Mesothelial cell of epicardium (in vitro differentiated cells): ENCODE results near the gene HEPHL1. TPM values are rescaled to one million over a fixed set of nuclear protein-coding genes. Genes with fewer than 3 reads are reported as not detected.
"Not testable (repeated sequence)": the region's sequence is repeated elsewhere in the genome, so short reads cannot be mapped to it uniquely, and the experiment has no call there.

Source experiments
- DNase-seq, 2 experiments: peaks; one replicate each; pipeline ENCODE4 v3.0.0; 2021; ENCODE audit warnings: low spot score in 2 of 2; ENCODE audit not compliant: unreplicated experiment in 2 of 2
- H3K27ac Mint-ChIP-seq: 2 replicates; pipeline ENCODE4 v1.8.0; 2021; ENCODE audit warnings: mixed read lengths
- H3K27me3 Mint-ChIP-seq: 2 replicates; pipeline ENCODE4 v1.8.0; 2021; ENCODE audit warnings: low read depth, mixed read lengths
- H3K36me3 Mint-ChIP-seq: 2 replicates; pipeline ENCODE4 v1.8.0; 2021; ENCODE audit warnings: mixed read lengths
- H3K4me1 Mint-ChIP-seq: 2 replicates; pipeline ENCODE4 v1.8.0; 2021; ENCODE audit warnings: mixed read lengths
- H3K4me3 Mint-ChIP-seq: 2 replicates; pipeline ENCODE4 v1.8.0; 2021; ENCODE audit warnings: mild to moderate bottlenecking, moderate library complexity, mixed read lengths
- H3K9me3 Mint-ChIP-seq: 2 replicates; pipeline ENCODE4 v1.8.0; 2021; ENCODE audit warnings: mixed read lengths
- total RNA-seq: library from RNA; stranded (reverse); gene quantifications from 3 replicates; pipeline ENCODE4 v1.2.1, GENCODE V29; 2021
- TF ChIP-seq, protein P1 (sequence below): fragments of 200-600 bp; sonication (generic); IDR thresholded peaks from one replicate; pipeline ENCODE4 v1.5.0; 2021; ENCODE audit warnings: antibody characterized with exemption; ENCODE audit not compliant: unreplicated experiment

The HEPHL1 gene
- total RNA-seq, 1 donor from 2014 or later, result not detected

DNA sequence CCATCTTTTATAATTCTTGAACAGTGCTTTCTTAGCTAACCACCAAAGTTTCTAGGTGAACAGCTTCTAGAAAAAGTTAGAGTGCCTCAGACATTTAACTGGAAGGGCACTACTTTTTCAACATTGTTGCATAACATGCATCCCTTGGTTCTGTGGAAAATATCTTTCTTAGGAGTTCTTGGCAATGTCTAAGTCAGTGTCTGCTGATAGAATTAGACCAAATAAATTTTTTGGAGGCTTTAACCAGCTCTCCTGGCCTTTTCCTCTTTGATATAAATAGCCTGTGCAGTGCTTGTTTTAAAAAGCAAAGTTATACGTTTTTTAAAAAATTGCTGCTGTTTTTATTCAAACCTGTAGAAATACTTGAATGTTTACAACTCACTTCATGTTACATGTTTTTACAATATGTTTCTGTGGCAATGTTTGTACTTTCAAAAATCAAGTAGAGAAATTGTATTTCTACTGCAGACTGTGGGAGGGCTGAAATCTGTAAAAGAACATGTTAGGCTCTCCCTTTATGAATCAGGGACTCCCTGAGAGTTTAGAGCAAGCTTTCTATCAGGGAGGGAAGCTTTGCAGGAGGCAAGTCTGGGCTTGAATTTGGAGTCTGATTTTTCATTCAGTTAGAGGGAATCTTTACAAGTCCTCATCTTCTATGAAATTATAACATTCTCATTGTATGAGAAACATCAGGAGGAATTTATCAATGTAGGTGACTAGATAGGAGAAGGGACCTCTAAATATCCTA, 91.2 kb downstream of the HEPHL1 start:
- peaks cover 7% of the 10 kb centered on the region for H3K9me3 Mint-ChIP-seq
- no peaks in the 10 kb centered on the region for H3K27me3 Mint-ChIP-seq
- peak overlapping the region; percentile 47 for H3K27ac Mint-ChIP-seq
- peaks cover 2% of the 10 kb centered on the region for H3K36me3 Mint-ChIP-seq
- DNase-seq, result no peak
- TF ChIP-seq, protein P1, sequence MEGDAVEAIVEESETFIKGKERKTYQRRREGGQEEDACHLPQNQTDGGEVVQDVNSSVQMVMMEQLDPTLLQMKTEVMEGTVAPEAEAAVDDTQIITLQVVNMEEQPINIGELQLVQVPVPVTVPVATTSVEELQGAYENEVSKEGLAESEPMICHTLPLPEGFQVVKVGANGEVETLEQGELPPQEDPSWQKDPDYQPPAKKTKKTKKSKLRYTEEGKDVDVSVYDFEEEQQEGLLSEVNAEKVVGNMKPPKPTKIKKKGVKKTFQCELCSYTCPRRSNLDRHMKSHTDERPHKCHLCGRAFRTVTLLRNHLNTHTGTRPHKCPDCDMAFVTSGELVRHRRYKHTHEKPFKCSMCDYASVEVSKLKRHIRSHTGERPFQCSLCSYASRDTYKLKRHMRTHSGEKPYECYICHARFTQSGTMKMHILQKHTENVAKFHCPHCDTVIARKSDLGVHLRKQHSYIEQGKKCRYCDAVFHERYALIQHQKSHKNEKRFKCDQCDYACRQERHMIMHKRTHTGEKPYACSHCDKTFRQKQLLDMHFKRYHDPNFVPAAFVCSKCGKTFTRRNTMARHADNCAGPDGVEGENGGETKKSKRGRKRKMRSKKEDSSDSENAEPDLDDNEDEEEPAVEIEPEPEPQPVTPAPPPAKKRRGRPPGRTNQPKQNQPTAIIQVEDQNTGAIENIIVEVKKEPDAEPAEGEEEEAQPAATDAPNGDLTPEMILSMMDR, result no peak
- no peak overlapping the region for H3K4me3 Mint-ChIP-seq
- H3K4me1 Mint-ChIP-seq, result peaks cover 9% of the 10 kb centered on the region

DNA sequence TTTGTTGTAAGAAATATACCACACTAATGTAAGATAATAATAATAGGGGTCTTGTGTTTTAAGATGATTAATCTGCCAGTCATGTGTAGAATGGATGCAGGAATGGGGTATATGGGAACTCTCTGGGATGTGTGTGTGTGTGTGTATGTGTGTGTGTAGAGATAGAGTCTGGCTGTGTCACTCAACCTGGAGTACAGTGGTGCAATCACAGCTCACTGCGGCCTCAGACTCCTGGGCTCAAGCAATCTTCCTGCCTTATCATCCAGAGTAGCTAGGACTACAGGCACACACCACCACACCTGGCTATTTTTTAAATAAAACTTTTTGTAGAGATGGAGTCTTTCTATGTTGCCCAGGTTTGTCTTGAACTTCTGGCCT, 96.0 kb downstream of the HEPHL1 start:
- H3K4me3 Mint-ChIP-seq, result no peak overlapping the region
- TF ChIP-seq, protein P1, result no peak
- no peak for DNase-seq
- H3K9me3 Mint-ChIP-seq, result peaks cover 6% of the 10 kb centered on the region
- no peak overlapping the region for H3K27ac Mint-ChIP-seq
- no peaks in the 10 kb centered on the region for H3K36me3 Mint-ChIP-seq
- peaks cover 9% of the 10 kb centered on the region for H3K4me1 Mint-ChIP-seq
- H3K27me3 Mint-ChIP-seq, result no peaks in the 10 kb centered on the region

DNA sequence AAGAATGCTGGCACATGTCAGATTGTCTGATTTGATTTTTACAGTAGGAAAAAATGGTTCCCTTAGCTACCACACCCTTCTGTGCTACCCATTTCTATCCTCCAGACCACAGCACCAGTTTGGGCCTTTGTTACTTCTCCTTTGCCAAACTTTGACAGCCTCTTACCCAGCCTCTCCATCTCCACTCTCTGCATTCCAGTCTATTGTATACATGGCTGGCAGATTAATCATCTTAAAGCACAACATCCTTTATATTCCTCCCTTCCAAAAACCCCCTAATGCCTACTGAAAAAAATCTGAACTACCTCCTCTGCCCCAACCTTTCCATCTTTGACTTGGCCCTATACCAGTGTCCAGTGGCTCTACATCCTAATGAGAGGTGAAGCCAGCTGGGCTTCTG, 96.7 kb downstream of the HEPHL1 start:
- peaks cover 6% of the 10 kb centered on the region for H3K9me3 Mint-ChIP-seq
- H3K4me1 Mint-ChIP-seq, result peaks cover 2% of the 10 kb centered on the region
- H3K27ac Mint-ChIP-seq, result no peak overlapping the region
- TF ChIP-seq, protein P1, result no peak
- H3K4me3 Mint-ChIP-seq, result no peak overlapping the region
- H3K27me3 Mint-ChIP-seq, result no peaks in the 10 kb centered on the region
- no peak for DNase-seq
- H3K36me3 Mint-ChIP-seq, result no peaks in the 10 kb centered on the region

DNA sequence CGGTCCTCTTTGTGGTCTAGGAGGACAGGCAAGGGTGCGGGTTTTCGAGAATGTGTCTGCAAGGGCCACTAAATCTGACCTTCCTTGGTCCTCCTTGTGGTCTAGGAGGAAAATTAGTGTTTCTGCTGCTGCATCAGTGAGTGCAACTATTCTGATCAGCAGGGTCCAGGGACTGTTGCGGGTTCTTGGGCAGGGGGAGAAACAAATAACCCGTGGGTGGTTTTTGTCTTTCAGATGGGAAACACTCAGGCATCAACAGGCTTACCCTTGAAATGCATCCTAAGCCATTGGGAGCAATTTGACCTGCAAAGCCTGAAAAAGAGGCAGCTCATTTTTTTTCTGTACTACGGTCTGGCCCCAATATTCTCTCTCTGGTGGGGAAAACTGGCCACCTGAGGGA, 98.5 kb downstream of the HEPHL1 start:
- H3K4me1 Mint-ChIP-seq, H3K9me3 Mint-ChIP-seq: not testable (repeated sequence)

DNA sequence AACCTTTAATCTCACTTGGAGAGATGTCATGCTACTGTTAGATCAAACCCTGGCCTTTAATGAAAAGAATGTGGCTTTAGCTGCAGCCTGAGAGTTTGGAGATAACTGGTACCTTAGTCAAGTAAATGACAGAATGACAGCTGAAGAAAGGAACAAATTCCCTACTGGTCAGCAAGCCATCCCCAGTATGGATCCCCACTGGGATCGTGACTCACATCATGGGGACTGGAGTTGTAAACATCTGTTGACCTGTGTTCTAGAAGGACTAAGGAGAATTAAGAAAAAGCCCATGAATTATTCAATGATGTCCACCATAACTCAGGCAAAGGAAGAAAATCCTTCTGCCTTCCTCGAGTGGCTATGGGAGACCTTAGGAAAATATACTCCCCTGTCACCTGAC, 99.4 kb downstream of the HEPHL1 start:
- H3K4me1 Mint-ChIP-seq, H3K36me3 Mint-ChIP-seq, H3K4me3 Mint-ChIP-seq, H3K9me3 Mint-ChIP-seq, H3K27me3 Mint-ChIP-seq, DNase-seq, H3K27ac Mint-ChIP-seq: not testable (repeated sequence)

More for the DNA sequence above, 98.5 kb downstream of the HEPHL1 start:
- H3K36me3 Mint-ChIP-seq, H3K27me3 Mint-ChIP-seq, DNase-seq, H3K27ac Mint-ChIP-seq, H3K4me3 Mint-ChIP-seq: not testable (repeated sequence)

DNA sequence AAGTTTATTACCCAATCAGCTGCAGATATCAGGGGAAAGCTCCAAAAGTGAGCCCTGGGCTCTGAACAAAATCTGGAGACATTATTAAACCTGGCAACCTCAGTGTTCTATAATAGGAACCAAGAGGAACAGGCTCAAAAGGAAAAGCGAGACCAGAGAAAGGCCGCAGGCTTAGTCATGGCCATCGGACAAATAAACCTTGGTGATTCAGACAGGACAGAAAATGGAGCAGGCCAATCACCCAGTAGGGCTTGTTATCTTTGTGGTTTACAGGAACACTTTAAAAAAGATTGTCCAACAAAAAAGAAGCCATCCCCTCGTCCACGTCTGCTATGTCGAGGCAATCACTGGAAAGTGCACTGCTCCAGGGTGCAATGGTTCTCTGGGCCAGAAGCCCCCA, 99.8 kb downstream of the HEPHL1 start:
- Mint-ChIP-seq H3K36me3 (no peaks in the 10 kb centered on the region), H3K9me3 (peaks cover 6% of the 10 kb centered on the region), H3K27me3 (no peaks in the 10 kb centered on the region), H3K27ac (no peak overlapping the region), H3K4me1 (peaks cover 2% of the 10 kb centered on the region), H3K4me3 (no peak overlapping the region)
- TF ChIP-seq, protein P1, result no peak
- no peak for DNase-seq
